Upper lobe of left lung (tissue), 6 donors: Measurements from ENCODE around the gene RSF1. TPM values are rescaled to one million over a fixed set of nuclear protein-coding genes. Genes with fewer than 3 reads are reported as not detected.

ENCODE experiments used
- ATAC-seq, 2 donors: fragments of 200-7000 bp; cut with Tn5 transposase; one replicate each; pipeline ENCODE4 v1.9.1; 2022; ENCODE audit warnings: mild to moderate bottlenecking in 2 of 2, moderate library complexity in 2 of 2; ENCODE audit not compliant: low FRiP score in 2 of 2
- DNase-seq, 2 donors: peaks; one replicate each; pipeline ENCODE4 v3.0.0-alpha.2; 2019 to 2020
- H3K27ac ChIP-seq, 4 donors: fragments of 200-600 bp; sonication (generic); one replicate each; pipeline ENCODE4 v1.5.1; 2016 to 2019
- H3K27me3 ChIP-seq, 4 donors: fragments of 200-600 bp; sonication (generic); one replicate each; pipeline ENCODE4 v1.5.1; 2017 to 2019
- H3K36me3 ChIP-seq, 4 donors: fragments of 200-600 bp; sonication (generic); one replicate each; pipeline ENCODE4 v1.5.1; 2016 to 2019
- H3K4me1 ChIP-seq, 4 donors: fragments of 200-600 bp; sonication (generic); one replicate each; pipeline ENCODE4 v1.5.1; 2018 to 2019
- H3K4me3 ChIP-seq, 4 donors: fragments of 200-600 bp; sonication (generic); one replicate each; pipeline ENCODE4 v1.5.1; 2017 to 2019; ENCODE audit warnings: mild to moderate bottlenecking in 2 of 4, moderate library complexity in 1 of 4
- H3K9me3 ChIP-seq, 4 donors: fragments of 200-600 bp; sonication (generic); one replicate each; pipeline ENCODE4 v1.5.1; 2018 to 2019
- CTCF ChIP-seq, 6 experiments: fragments of 450-650 bp in 4 of 6; fragments of 200-600 bp in 2 of 6; sonication (generic) in 2 of 6; IDR thresholded peaks; one replicate each; pipeline ENCODE4 v1.5.1; 2016 to 2019; ENCODE audit warnings: antibody characterized with exemption in 6 of 6
- EP300 ChIP-seq, 4 donors: sonication (generic); formaldehyde crosslinking; IDR thresholded peaks; one replicate each; pipeline ENCODE4 v1.5.1; 2017; ENCODE audit warnings: antibody characterized with exemption in 4 of 4, control low read depth in 2 of 4
- POLR2A ChIP-seq, 4 donors: fragments of 450-650 bp; IDR thresholded peaks; one replicate each; pipeline ENCODE4 v1.5.1; 2016 to 2017; ENCODE audit warnings: antibody characterized with exemption in 4 of 4, mild to moderate bottlenecking in 2 of 4
- POLR2AphosphoS5 ChIP-seq, 2 donors: sonication (generic); formaldehyde crosslinking; IDR thresholded peaks; one replicate each; pipeline ENCODE4 v1.5.1; 2017; ENCODE audit warnings: antibody characterized with exemption in 2 of 2
- WGBS, 2 donors: methylation state at CpG; one replicate each; pipeline ENCODE4 v1.1.5; 2017 to 2018; 5-methylcytosine and 5-hydroxymethylcytosine counted together
- total RNA-seq, 6 donors: library from RNA; depleted of rRNA in 4 of 6; stranded (reverse); fragments of >200 nt in 4 of 6; gene quantifications; one replicate each; pipeline versions ENCODE4 v1.1.0 to v1.2.1, GENCODE V29; 2016 to 2021
- donor health status: DM: no; HTN: no; CAD: no; lungs with moderate emphysema.
- donor health status: DM: no; HTN: yes; CAD: no; lungs with severe emphysema.

The RSF1 gene
- total RNA-seq, 6 donors from 2014 or later, result 36.2 to 136 (median 71.2) TPM

- no peaks in the 10 kb centered on the region for H3K4me1 ChIP-seq
- H3K27ac ChIP-seq, result no peak overlapping the region
- ATAC-seq (no peak), DNase-seq (no peak)
- H3K9me3 ChIP-seq, result no peaks in the 10 kb centered on the region
- WGBS, 2 donors, result 76 to 81% methylated on average over 7 of the region's 7 CpGs
- no peak for TF ChIP-seq POLR2AphosphoS5 (IDR thresholded peaks at IDR 0.05)
- no peak for TF ChIP-seq POLR2A (IDR thresholded peaks at IDR 0.05)
- no peak for TF ChIP-seq EP300 (IDR thresholded peaks at IDR 0.05)
- no peak for TF ChIP-seq CTCF (IDR thresholded peaks at IDR 0.05)
- H3K4me3 ChIP-seq, result no peak overlapping the region
- H3K27me3 ChIP-seq, result no peaks in the 10 kb centered on the region
- H3K36me3 ChIP-seq, result peaks cover 7 to 44% (median 31%) of the 10 kb centered on the region in 4 donors
Observed at GRCh38 chr11:77665240-77665965, 155.1 kb downstream of the RSF1 start.

- H3K4me3 ChIP-seq, result no peak overlapping the region
- H3K4me1 ChIP-seq, result no peaks in the 10 kb centered on the region
- peaks cover 0 to 12% (median 3%) of the 10 kb centered on the region in 4 donors for H3K36me3 ChIP-seq
- TF ChIP-seq POLR2AphosphoS5 (IDR thresholded peaks at IDR 0.05), result no peak
- DNase-seq, result no peak
- 91 to 94% methylated on average over 3 of the region's 3 CpGs for WGBS, 2 donors
- no peak for ATAC-seq
- H3K27me3 ChIP-seq, result no peaks in the 10 kb centered on the region
- H3K9me3 ChIP-seq, result no peaks in the 10 kb centered on the region
- H3K27ac ChIP-seq, result no peak overlapping the region
Observed at GRCh38 chr11:77661670-77662069, 158.9 kb downstream of the RSF1 start.

GRCh38 chr11:77660947-77661346 is 159.6 kb downstream of the RSF1 start:
- no peaks in the 10 kb centered on the region for H3K4me1 ChIP-seq
- no peak overlapping the region for H3K4me3 ChIP-seq
- ATAC-seq, result no peak
- peaks cover 0 to 7% (median 1%) of the 10 kb centered on the region in 4 donors for H3K36me3 ChIP-seq
- WGBS, 2 donors, result 65 to 67% methylated on average over 1 of the region's 1 CpG
- H3K9me3 ChIP-seq, result no peaks in the 10 kb centered on the region
- DNase-seq, result no peak
- H3K27ac ChIP-seq, result no peak overlapping the region
- H3K27me3 ChIP-seq, result no peaks in the 10 kb centered on the region
- TF ChIP-seq POLR2AphosphoS5 (IDR thresholded peaks at IDR 0.05), result no peak
- no peak for TF ChIP-seq CTCF (IDR thresholded peaks at IDR 0.05)
- no peak for TF ChIP-seq EP300 (IDR thresholded peaks at IDR 0.05)
- no peak for TF ChIP-seq POLR2A (IDR thresholded peaks at IDR 0.05)

GRCh38 chr11:77658213-77659013 is 162.1 kb downstream of the RSF1 start:
- DNase-seq (no peak), ATAC-seq (no peak)
- TF ChIP-seq EP300 (IDR thresholded peaks at IDR 0.05) (no peak), POLR2A (IDR thresholded peaks at IDR 0.05) (no peak), POLR2AphosphoS5 (IDR thresholded peaks at IDR 0.05) (no peak), CTCF (IDR thresholded peaks at IDR 0.05) (no peak)
- no peak overlapping the region for H3K27ac ChIP-seq
- no peaks in the 10 kb centered on the region for H3K27me3 ChIP-seq
- no peaks in the 10 kb centered on the region for H3K4me1 ChIP-seq
- H3K9me3 ChIP-seq, result no peaks in the 10 kb centered on the region
- 80 to 93% methylated on average over 4 of the region's 4 CpGs for WGBS, 2 donors
- no peaks in the 10 kb centered on the region for H3K36me3 ChIP-seq
- H3K4me3 ChIP-seq, result no peak overlapping the region

- Histone ChIP-seq H3K4me1 (no peaks in the 10 kb centered on the region), H3K27ac (no peak overlapping the region), H3K27me3 (no peaks in the 10 kb centered on the region), H3K9me3 (no peaks in the 10 kb centered on the region), H3K4me3 (no peak overlapping the region), H3K36me3 (no peaks in the 10 kb centered on the region)
- ATAC-seq (no peak), DNase-seq (no peak)
- 82 to 93% methylated on average over 7 of the region's 7 CpGs for WGBS, 2 donors
- TF ChIP-seq POLR2A (IDR thresholded peaks at IDR 0.05) (no peak), POLR2AphosphoS5 (IDR thresholded peaks at IDR 0.05) (no peak), EP300 (IDR thresholded peaks at IDR 0.05) (no peak), CTCF (IDR thresholded peaks at IDR 0.05) (no peak)
Observed at GRCh38 chr11:77656362-77656761, 164.2 kb downstream of the RSF1 start.
